Measurements from ENCODE around the gene F2R. TPM values are rescaled to one million over a fixed set of nuclear protein-coding genes. Genes with fewer than 3 reads are reported as not detected.

Gene F2R
- total RNA-seq, 1 donor from 2014 or later, result 4.0 TPM

- intact Hi-C loops (cut with micrococcal nuclease), result loop anchor here (2.0 to 5.0 kb wide), 2 partner anchors 18 to 291 kb away; partner anchors contain the start of gene IQGAP2
- Mint-ChIP-seq H3K27ac (no peak overlapping the region), H3K4me1 (ENCODE audit: low read depth) (peaks cover 45% of the 10 kb centered on the region)
These were observed 22.8 kb upstream of the F2R start for GRCh38 chr5:76693141-76693540.

DNA sequence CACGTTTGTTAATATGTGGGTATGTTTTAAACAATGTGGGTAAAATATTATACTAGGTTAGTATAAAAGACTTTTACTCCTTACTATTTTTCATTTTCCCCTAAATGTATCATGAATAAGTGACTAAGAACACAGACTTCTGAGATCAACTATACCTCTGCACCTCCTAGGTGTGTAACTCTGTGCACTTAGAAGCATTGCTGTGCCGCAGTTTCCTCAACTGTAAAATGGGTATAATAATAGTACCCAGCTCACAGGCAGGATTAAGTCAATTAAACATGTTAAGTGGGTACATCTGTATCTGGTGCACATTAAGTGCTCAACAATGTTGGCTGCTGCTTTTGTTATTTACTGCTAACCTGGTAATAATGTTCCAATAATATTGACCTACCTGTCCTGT lies 21.6 kb upstream of the F2R start:
- peaks cover 45% of the 10 kb centered on the region for H3K4me1 Mint-ChIP-seq (ENCODE audit: low read depth)
- H3K9me3 Mint-ChIP-seq, result no peaks in the 10 kb centered on the region
- intact Hi-C loops (cut with micrococcal nuclease), result loop anchor here (5.0 kb wide), 1 partner anchor 292 kb away; the partner anchor contains the start of gene IQGAP2
- no peaks in the 10 kb centered on the region for H3K27me3 Mint-ChIP-seq (ENCODE audit: insufficient read depth)
- no peak overlapping the region for H3K27ac Mint-ChIP-seq
- DNase-seq (ENCODE audit: low spot score), result no peak
- H3K36me3 Mint-ChIP-seq (ENCODE audit: low read depth), result peaks cover 45% of the 10 kb centered on the region
- no peak overlapping the region for H3K4me3 Mint-ChIP-seq

More at GRCh38 chr5:76693141-76693540, 22.8 kb upstream of the F2R start:
- DNase-seq (ENCODE audit: low spot score), result no peak
- Mint-ChIP-seq H3K4me3 (no peak overlapping the region), H3K9me3 (no peaks in the 10 kb centered on the region), H3K27me3 (ENCODE audit: insufficient read depth) (no peaks in the 10 kb centered on the region), H3K36me3 (ENCODE audit: low read depth) (peaks cover 50% of the 10 kb centered on the region)

- DNase-seq (ENCODE audit: low spot score), result no peak
- no peaks in the 10 kb centered on the region for H3K9me3 Mint-ChIP-seq
- intact Hi-C loops (cut with micrococcal nuclease), result no loop called here
- no peaks in the 10 kb centered on the region for H3K27me3 Mint-ChIP-seq (ENCODE audit: insufficient read depth)
- peaks cover 41% of the 10 kb centered on the region for H3K36me3 Mint-ChIP-seq (ENCODE audit: low read depth)
- no peak overlapping the region for H3K4me3 Mint-ChIP-seq
- peaks cover 38% of the 10 kb centered on the region for H3K4me1 Mint-ChIP-seq (ENCODE audit: low read depth)
- no peak overlapping the region for H3K27ac Mint-ChIP-seq
These were observed 20.6 kb upstream of the F2R start for GRCh38 chr5:76695346-76695745.

- intact Hi-C loops (cut with micrococcal nuclease), result no loop called here
- Mint-ChIP-seq H3K4me1 (ENCODE audit: low read depth) (peaks cover 31% of the 10 kb centered on the region), H3K27me3 (ENCODE audit: insufficient read depth) (no peaks in the 10 kb centered on the region), H3K4me3 (no peak overlapping the region), H3K9me3 (no peaks in the 10 kb centered on the region), H3K27ac (peak overlapping the region; percentile 48), H3K36me3 (ENCODE audit: low read depth) (peaks cover 43% of the 10 kb centered on the region)
- DNase-seq (ENCODE audit: low spot score), result no peak
These were observed 19.7 kb upstream of the F2R start for GRCh38 chr5:76696251-76696650.

- Mint-ChIP-seq H3K36me3 (ENCODE audit: low read depth) (peaks cover 48% of the 10 kb centered on the region), H3K4me3 (no peak overlapping the region), H3K9me3 (no peaks in the 10 kb centered on the region), H3K27ac (no peak overlapping the region), H3K4me1 (ENCODE audit: low read depth) (peaks cover 17% of the 10 kb centered on the region), H3K27me3 (ENCODE audit: insufficient read depth) (no peaks in the 10 kb centered on the region)
- intact Hi-C loops (cut with micrococcal nuclease), result no loop called here
- DNase-seq (ENCODE audit: low spot score), result no peak
These were observed 18.3 kb upstream of the F2R start for GRCh38 chr5:76697670-76698069.

DNA sequence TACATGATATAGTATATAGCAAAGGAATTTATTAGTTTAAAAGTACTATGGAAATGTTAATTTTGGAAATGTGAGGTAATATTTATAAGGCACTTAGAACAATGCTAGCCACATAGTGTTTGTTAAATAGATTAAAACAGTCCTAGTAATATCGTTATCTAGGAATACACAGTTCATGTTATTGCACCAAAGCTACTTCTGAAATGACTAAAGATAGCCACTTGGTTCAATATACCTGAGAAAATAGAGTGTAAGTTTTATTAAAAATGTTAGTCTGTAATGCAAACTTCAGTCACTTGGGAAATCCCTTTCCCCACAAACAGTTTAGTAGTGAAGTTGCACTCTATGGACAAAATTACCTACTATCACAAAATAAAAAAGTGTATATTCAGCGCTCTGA lies 15.4 kb upstream of the F2R start:
- H3K27me3 Mint-ChIP-seq (ENCODE audit: insufficient read depth), result no peaks in the 10 kb centered on the region
- no peak for DNase-seq (ENCODE audit: low spot score)
- no peak overlapping the region for H3K27ac Mint-ChIP-seq
- H3K36me3 Mint-ChIP-seq (ENCODE audit: low read depth), result peaks cover 34% of the 10 kb centered on the region
- no peak overlapping the region for H3K4me3 Mint-ChIP-seq
- intact Hi-C loops (cut with micrococcal nuclease), result no loop called here
- peaks cover 7% of the 10 kb centered on the region for H3K4me1 Mint-ChIP-seq (ENCODE audit: low read depth)
- no peaks in the 10 kb centered on the region for H3K9me3 Mint-ChIP-seq

DNA sequence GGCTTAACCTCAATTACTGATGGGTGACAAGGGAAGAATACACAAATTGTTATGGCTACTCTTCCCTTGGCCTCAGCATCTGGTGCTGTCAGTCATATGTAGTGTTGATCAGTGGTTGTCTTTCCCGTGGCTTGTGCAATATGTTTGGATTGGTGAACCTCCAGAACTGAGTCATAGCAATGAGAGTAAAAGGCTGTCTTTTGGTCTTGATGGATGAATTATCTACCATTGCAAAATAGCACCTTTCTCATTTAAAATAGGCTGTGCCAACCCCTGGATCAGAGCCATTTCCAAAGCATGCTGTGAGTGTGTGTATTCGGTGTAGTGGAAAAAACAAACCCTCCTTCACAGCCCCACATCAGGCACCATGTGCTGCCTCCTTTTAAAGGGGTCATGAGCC lies 14.6 kb upstream of the F2R start:
- intact Hi-C loops (cut with micrococcal nuclease), result no loop called here
- Mint-ChIP-seq H3K9me3 (no peaks in the 10 kb centered on the region), H3K27me3 (ENCODE audit: insufficient read depth) (no peaks in the 10 kb centered on the region), H3K4me1 (ENCODE audit: low read depth) (peaks cover 8% of the 10 kb centered on the region), H3K4me3 (no peak overlapping the region), H3K27ac (no peak overlapping the region), H3K36me3 (ENCODE audit: low read depth) (peaks cover 31% of the 10 kb centered on the region)
- no peak for DNase-seq (ENCODE audit: low spot score)

DNA sequence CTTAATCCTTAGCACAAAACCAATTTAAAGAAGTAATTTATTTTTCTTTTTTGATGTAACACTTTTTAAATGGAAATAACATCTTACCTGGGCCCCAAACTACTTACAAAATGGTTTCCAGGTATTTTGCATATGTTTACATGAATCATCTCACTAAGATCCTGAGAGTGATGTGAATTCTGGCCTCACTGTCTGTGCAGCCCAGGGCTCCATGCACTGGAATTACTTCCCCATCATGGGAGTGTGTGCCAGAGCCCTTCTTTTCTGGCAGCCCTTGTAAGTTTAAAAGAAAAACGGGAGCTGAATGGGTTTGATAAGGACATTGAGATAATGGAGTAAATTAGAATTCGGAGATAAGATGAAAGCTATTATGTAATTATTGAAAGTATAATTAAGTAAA lies 12.2 kb upstream of the F2R start:
- Mint-ChIP-seq H3K9me3 (no peaks in the 10 kb centered on the region), H3K27ac (no peak overlapping the region), H3K36me3 (ENCODE audit: low read depth) (peaks cover 25% of the 10 kb centered on the region), H3K4me3 (no peak overlapping the region), H3K27me3 (ENCODE audit: insufficient read depth) (no peaks in the 10 kb centered on the region), H3K4me1 (ENCODE audit: low read depth) (peaks cover 7% of the 10 kb centered on the region)
- intact Hi-C loops (cut with micrococcal nuclease), result no loop called here
- no peak for DNase-seq (ENCODE audit: low spot score)

GRCh38 chr5:76704131-76704663 lies 11.7 kb upstream of the F2R start:
- Mint-ChIP-seq H3K27me3 (ENCODE audit: insufficient read depth) (no peaks in the 10 kb centered on the region), H3K36me3 (ENCODE audit: low read depth) (peaks cover 25% of the 10 kb centered on the region), H3K9me3 (no peaks in the 10 kb centered on the region), H3K4me1 (ENCODE audit: low read depth) (peaks cover 7% of the 10 kb centered on the region), H3K4me3 (no peak overlapping the region), H3K27ac (no peak overlapping the region)
- intact Hi-C loops (cut with micrococcal nuclease), result no loop called here
- no peak for DNase-seq (ENCODE audit: low spot score)

GRCh38 chr5:76705574-76705973 lies 10.4 kb upstream of the F2R start:
- DNase-seq (ENCODE audit: low spot score), result no peak
- Mint-ChIP-seq H3K36me3 (ENCODE audit: low read depth) (peaks cover 20% of the 10 kb centered on the region), H3K4me1 (ENCODE audit: low read depth) (peaks cover 11% of the 10 kb centered on the region), H3K27ac (no peak overlapping the region), H3K27me3 (ENCODE audit: insufficient read depth) (no peaks in the 10 kb centered on the region), H3K9me3 (no peaks in the 10 kb centered on the region), H3K4me3 (no peak overlapping the region)
- intact Hi-C loops (cut with micrococcal nuclease), result no loop called here

DNA sequence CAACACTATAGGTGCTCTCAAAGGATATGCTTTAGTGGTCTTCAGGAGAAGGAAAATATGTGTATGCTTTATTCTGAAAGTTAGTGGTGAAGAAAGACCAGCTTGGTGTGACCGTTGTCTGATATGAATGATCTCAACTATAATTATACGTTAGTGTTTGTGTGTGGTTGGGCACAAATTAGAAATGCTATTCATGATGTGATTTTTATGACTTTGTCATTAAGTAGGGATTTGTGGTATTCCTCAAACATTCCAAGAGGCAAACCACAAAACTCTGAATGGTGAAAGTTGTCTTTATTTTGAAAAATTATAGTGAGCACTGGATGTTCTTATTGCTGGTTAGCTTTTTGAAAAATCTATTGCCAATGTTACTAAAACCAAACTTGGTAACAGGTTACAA lies 6.2 kb upstream of the F2R start:
- Mint-ChIP-seq H3K9me3 (no peaks in the 10 kb centered on the region), H3K4me1 (ENCODE audit: low read depth) (peaks cover 35% of the 10 kb centered on the region), H3K27me3 (ENCODE audit: insufficient read depth) (peaks cover 14% of the 10 kb centered on the region), H3K36me3 (ENCODE audit: low read depth) (peaks cover 11% of the 10 kb centered on the region), H3K4me3 (no peak overlapping the region), H3K27ac (no peak overlapping the region)
- no peak for DNase-seq (ENCODE audit: low spot score)
- intact Hi-C loops (cut with micrococcal nuclease), result loop anchor here (2.0 to 10.0 kb wide), 2 partner anchors 17 to 1065 kb away; partner anchors contain the start of gene TBCA

GRCh38 chr5:76710991-76711390 lies 4.9 kb upstream of the F2R start:
- H3K27ac Mint-ChIP-seq, result peak overlapping the region; percentile 57
- no peak for DNase-seq (ENCODE audit: low spot score)
- H3K4me3 Mint-ChIP-seq, result peak overlapping the region; percentile 6
- H3K9me3 Mint-ChIP-seq, result no peaks in the 10 kb centered on the region
- intact Hi-C loops (cut with micrococcal nuclease), result loop anchor here (1.0 to 10.0 kb wide), 3 partner anchors 18 to 1064 kb away; partner anchors contain the start of gene TBCA
- peaks cover 11% of the 10 kb centered on the region for H3K36me3 Mint-ChIP-seq (ENCODE audit: low read depth)
- peaks cover 19% of the 10 kb centered on the region for H3K27me3 Mint-ChIP-seq (ENCODE audit: insufficient read depth)
- H3K4me1 Mint-ChIP-seq (ENCODE audit: low read depth), result peaks cover 32% of the 10 kb centered on the region

GRCh38 chr5:76714751-76715485 lies 1.0 kb upstream of the F2R start:
- intact Hi-C loops (cut with micrococcal nuclease), result loop anchor here (5.0 to 10.0 kb wide), 3 partner anchors 113 to 1060 kb away; partner anchors contain the start of gene TBCA
- peaks cover 8% of the 10 kb centered on the region for H3K36me3 Mint-ChIP-seq (ENCODE audit: low read depth)
- H3K4me3 Mint-ChIP-seq, result peak overlapping the region; percentile 85
- H3K4me1 Mint-ChIP-seq (ENCODE audit: low read depth), result peaks cover 46% of the 10 kb centered on the region
- H3K27ac Mint-ChIP-seq, result peak overlapping the region; percentile 34
- no peaks in the 10 kb centered on the region for H3K9me3 Mint-ChIP-seq
- no peak for DNase-seq (ENCODE audit: low spot score)
- peaks cover 19% of the 10 kb centered on the region for H3K27me3 Mint-ChIP-seq (ENCODE audit: insufficient read depth)
